Superior temporal gyrus (tissue), 1 donor: ENCODE results near the gene CBLN1.
"Not testable (repeated sequence)": the region's sequence is repeated elsewhere in the genome, so short reads cannot be mapped to it uniquely, and the experiment has no call there.

Experiments
- DNase-seq: peaks from one replicate; pipeline ENCODE4 v3.0.0-alpha.2; 2016; ENCODE audit errors: extremely low spot score

The CBLN1 gene

DNA sequence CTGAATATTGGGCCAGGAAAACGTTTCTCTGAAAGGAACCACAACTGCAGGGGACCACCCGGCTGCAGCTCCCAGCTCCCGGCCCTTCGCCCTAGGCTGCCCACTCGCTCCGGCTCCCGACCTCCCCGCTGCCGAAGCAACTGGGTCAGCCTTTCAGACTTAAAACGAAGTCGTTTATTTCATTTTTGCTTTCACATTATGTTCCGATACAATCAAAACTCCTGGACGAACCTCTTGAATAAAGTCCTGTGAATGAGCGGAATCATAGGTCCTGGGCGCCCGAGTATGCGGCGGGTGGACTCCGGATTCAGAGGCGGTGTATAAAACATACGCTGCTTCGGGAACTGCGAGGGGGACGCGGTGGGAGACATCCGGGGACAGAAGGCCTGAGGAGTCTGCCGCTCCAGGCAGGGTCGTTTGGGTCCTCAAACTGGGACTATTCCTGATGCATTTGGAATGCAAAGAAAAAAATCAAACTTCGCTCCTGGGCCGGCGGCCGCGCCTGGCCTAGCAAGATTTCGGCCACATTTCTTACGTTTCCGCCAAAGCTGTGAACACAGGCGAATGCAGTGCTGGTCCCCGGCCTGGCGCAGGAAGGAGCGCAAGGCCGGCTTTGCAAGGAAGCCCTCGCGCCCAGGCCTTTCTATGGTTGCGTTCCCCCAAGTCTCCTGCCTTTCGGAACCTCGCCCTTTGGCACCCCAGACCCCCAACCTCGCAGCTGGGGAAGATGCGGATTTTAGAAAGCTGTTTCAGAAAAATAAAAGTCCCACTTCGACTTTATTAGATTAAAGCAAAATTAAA is 3.7 kb downstream of the CBLN1 start:
- DNase-seq = no peak

DNA sequence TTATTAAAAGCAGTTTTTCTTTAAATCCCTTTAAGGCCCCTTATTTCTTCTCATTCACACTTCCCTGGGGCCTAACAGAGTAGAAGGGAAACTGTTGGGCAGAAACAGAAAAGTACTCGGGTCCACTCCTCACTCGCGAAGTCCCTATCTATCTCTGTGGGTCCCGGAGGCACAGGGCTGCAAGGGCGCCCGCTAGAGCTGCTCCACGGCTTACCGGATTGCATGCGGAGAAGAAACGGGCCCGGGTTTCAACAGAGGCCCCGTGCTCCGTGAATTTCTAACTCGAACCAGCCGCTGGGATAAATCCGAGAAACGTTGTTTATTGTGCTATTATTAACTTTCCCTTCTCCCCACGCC is 4.3 kb downstream of the CBLN1 start:
- no peak for DNase-seq

- DNase-seq = no peak
These were observed 4.8 kb downstream of the CBLN1 start for GRCh38 chr16:49276646-49277385.

DNA sequence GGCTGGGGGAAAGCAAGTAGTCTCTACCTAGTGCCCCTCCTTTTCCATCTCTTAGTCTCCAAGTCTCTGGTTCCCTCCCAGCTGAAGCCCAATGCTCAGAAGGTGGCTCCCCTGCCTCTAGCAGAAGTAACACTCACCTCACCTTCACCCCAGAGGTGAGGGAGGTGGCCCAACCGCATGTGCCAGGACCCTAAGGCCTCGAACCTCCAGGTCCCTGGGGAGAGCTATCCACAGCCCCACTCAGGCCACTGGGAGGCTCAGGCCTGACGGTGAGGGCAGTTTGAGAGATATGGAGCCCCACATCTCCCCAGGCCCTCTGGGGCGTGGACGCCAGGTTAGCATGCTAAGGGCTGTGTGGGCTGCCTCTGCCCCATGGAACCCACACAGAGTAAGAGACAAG is 5.8 kb downstream of the CBLN1 start:
- no peak for DNase-seq

DNA sequence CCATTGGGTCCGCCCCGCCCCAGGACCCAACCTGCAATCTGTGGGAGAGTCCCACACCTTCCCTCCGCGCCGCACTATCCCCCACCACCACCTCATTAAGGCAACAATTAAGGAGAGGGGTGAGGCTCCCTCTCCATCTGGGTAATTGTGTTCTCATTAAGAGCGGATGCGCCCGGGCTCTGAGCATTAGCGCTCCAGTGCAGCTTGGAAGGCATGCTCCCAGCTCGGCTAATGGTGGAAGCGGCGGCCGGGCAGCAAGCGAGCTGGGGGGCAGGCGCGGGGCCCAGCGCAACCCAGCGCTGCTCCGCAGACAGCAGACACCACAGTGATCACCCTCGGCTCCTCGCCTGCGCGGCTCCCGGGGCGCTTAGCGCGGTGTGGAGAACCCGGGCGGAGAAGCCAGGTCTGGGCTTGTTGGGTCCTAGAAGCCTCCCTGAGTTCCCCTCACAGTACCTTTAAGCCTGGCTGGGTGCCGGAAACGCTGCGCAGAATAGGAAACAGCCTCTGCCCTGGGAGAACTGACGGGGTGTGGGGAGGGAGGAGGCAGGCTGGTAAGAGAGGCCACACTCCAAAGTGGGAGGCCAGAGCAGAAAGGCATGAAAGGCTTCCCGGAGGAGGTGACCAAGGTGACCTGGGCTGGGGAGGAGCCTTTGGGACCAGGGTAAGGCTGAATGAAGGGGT is 6.4 kb downstream of the CBLN1 start:
- no peak for DNase-seq

- no peak for DNase-seq
These were observed 7.0 kb downstream of the CBLN1 start for GRCh38 chr16:49274591-49274990.

DNA sequence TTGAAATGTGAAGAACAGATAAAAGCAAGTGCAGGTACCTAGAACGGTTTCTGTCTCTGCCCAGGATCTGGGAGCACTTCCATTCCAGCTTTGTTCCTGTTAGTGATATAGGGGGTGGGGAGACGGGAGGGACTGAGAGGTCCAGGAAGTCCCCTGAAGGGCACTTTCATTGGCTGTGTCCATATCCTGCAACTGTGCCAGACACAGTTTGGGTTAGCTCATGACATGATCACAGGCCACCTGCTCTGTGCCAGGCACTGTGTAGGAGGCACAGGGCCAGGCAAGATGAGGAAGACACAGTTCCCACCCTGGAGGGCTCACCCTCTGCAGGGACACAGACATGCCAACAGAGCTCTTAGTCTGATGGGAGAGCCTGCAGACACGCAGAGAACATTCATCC is 7.9 kb downstream of the CBLN1 start:
- no peak for DNase-seq

DNA sequence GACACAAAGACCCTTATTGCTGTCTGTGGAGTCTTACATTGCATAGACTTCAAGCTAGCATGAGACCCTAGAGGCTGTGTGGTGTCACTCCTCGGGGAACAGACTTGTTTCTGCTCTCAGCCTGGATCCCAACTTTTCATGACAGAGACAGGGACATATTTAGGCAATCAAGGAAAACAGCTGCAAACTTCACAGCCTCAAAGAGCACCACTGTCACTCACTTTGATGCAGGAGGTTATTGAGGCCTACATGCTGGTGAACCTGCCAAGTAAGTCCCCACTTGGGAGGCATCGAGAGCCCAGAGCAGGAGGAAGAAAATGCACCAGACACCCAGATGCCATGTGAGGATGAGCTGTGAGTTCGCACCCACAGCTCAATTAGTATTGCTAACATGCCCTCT is 10.3 kb downstream of the CBLN1 start:
- DNase-seq = no peak

GRCh38 chr16:49269201-49269600 is 12.4 kb downstream of the CBLN1 start:
- DNase-seq = no peak

GRCh38 chr16:49268667-49269066 is 13.0 kb downstream of the CBLN1 start:
- DNase-seq = no peak

GRCh38 chr16:49262501-49262900 is 19.1 kb downstream of the CBLN1 start:
- DNase-seq = no peak

GRCh38 chr16:49261930-49262329 is 19.7 kb downstream of the CBLN1 start:
- no peak for DNase-seq

DNA sequence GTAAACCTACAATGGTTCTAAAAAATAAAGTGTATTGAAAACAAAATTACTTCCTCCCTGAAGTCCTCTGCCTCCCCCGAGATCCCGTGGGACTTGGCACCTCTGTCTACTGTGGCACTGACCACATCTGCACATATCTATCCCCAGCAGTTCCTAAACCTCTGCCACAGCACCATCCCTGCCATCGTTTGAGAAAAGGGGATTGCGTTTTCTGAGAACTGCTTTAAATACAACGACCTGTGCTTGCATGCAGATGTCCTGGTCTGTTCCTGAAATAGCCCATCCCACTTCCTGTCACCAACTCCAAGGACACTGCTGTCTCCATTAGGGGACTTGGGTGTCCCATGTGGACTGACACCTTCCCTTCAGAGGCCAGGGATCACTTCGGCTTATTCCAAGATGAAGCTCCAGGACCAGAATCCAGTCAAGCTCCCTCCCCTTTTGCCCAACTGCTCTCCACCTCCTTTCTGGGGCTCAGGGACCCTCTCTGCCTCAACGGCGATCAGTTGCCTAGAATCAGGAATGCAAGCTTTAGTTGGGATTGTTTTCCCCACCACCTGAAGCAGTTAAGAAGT is 20.6 kb downstream of the CBLN1 start:
- no peak for DNase-seq

- DNase-seq = no peak
These were observed 21.4 kb downstream of the CBLN1 start for GRCh38 chr16:49260253-49260652.

DNA sequence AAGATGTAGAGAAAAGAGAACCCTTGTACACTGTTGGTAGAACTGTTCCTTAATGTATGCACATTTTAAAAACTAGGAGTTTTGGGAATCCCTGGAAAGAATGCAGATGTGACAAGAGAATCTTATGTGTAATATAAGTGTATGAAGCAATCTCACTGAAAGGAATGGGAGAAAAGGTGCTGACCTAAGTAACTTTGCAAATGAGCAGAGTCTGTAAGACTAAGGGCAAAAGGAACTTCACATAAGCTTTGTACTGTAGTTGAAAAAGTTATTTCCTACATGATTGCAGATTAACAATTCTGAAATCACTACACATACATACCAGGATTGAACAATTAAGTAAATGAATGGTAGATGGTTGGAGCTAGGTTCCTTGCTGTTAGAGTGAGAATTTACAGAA is 22.3 kb downstream of the CBLN1 start:
- no peak for DNase-seq

DNA sequence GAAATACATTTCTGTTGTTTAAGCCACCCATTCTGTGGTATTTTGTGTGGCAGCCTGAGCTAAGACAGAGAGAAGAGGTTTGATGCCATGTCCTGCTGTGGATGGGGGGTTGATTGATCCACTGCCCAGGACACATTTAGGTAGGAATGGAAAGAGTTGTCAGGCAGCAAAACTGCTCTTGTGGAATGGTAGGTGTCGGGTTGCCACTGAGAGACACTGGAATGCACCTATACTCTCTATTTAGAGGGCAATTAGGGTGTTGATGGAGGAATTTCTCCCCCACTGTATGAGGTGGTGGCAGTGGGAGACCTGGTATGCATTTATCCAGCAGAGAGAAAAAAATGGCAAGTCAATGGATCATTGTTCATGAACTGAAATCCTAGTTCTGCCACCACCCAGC is 30.9 kb downstream of the CBLN1 start:
- no peak for DNase-seq

DNA sequence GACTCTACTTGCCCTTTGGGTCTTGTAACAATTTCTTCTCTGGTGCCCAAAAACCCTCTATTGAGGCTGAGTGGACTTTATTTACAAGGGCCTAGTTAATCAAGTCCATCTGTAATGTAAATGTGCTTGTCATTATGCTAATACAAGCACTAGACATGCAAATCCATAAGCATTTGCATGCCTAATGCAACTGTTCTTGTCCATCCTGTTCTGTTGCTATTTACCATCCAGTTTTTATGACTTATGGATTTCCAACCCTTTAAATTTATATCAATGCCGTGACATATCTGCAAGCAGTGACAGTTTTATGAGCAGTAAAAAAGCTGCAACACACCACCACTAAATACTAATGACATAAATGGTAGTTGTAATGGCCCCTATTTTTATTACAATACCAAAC is 33.4 kb downstream of the CBLN1 start:
- DNase-seq = no peak

GRCh38 chr16:49236216-49236615 is 45.4 kb downstream of the CBLN1 start:
- DNase-seq = no peak

GRCh38 chr16:49228335-49228734 is 53.3 kb downstream of the CBLN1 start:
- DNase-seq = not testable (repeated sequence)
